A673 (cell line): ENCODE results near the gene ZNF512B.

Source experiments
- EZH2 ChIP-seq: fragments of 200-600 bp; sonication (generic); IDR thresholded peaks from 2 replicates; pipeline ENCODE4 v1.6.1; 2017; ENCODE audit warnings: borderline replicate concordance, low read depth, mild to moderate bottlenecking, mixed read lengths, antibody characterized with exemption, low read length; ENCODE audit not compliant: poor library complexity, severe bottlenecking
- TF ChIP-seq, protein P1 (sequence below): fragments of 300-800, 200-600 bp; sonication (generic); conservative IDR thresholded peaks from 2 replicates; pipeline ENCODE4 v1.5.1; 2017; ENCODE audit warnings: low read depth, mild to moderate bottlenecking, antibody characterized with exemption, low read length, moderate library complexity, mixed read lengths

DNA sequence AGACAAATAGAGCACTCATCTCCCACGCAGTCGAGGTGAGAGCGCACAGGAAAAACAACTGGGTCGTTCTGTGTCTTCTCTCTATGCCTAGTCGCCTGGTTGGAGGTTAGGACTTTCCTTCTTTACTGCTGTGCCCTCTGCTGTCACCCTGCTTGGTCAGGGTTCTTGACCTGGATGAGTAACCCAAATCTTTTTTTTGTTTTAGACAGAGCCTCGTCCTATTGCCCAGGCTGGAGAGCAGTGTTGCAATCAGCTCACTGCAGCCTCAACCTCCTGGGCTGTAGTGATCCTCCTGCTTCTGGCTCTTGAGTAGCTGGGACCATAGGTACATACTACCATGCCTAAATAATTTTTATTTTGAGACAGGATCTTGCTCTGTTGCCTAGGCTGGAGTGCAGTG is 35.7 kb upstream of the ZNF512B start:
- TF ChIP-seq, protein P1, sequence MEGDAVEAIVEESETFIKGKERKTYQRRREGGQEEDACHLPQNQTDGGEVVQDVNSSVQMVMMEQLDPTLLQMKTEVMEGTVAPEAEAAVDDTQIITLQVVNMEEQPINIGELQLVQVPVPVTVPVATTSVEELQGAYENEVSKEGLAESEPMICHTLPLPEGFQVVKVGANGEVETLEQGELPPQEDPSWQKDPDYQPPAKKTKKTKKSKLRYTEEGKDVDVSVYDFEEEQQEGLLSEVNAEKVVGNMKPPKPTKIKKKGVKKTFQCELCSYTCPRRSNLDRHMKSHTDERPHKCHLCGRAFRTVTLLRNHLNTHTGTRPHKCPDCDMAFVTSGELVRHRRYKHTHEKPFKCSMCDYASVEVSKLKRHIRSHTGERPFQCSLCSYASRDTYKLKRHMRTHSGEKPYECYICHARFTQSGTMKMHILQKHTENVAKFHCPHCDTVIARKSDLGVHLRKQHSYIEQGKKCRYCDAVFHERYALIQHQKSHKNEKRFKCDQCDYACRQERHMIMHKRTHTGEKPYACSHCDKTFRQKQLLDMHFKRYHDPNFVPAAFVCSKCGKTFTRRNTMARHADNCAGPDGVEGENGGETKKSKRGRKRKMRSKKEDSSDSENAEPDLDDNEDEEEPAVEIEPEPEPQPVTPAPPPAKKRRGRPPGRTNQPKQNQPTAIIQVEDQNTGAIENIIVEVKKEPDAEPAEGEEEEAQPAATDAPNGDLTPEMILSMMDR = no peak
- no peak for TF ChIP-seq EZH2
